ENCODE results near the gene DOCK10.

The DOCK10 gene

DNA sequence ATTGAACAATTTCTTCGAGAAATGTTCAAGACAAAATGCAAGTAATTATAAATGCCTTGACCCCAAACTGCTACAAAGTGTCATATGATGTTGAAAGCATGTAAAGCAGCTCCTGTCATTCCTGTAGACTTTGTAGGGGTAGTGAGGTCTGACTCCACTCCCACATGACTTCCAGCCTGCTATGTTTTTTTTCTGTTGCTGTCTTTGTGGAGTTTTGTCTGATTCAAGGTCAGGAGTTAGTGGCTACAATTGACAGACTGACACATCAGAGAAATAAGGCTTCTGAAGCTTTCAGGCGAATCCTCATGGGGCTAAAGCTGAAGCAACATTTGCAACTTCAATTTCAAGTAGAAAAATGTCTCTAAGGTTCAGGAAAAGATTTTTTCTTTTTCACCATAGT lies 262.2 kb downstream of the DOCK10 start:
- DNase-seq (ENCODE audit: low read depth in 3 of 3), result no peak

GRCh38 chr2:224778474-224778877 lies 263.8 kb downstream of the DOCK10 start:
- DNase-seq (ENCODE audit: low read depth in 3 of 3), result peak; percentile 23 to 29 (median 27)

DNA sequence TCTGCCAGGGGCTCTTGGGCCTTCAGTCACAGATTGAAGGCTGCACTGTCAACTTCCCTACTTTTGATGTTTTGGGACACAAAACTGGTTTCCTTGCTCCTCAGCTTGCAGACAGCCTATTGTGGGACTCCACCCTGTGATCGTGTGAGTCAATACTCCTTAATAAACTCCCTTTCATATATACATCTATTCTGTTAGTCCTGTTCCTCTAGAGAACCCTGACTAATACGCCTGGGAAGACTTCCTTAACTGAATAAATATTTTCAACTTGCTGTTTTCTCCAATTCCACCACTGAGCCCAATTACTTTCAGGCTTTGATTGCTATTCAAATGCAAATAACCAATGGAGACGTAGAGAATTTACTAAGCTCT lies 264.7 kb downstream of the DOCK10 start:
- DNase-seq (ENCODE audit: low read depth in 3 of 3), result no peak

GRCh38 chr2:224776795-224777558 lies 265.3 kb downstream of the DOCK10 start:
- no peak for DNase-seq (ENCODE audit: low read depth in 3 of 3)

DNA sequence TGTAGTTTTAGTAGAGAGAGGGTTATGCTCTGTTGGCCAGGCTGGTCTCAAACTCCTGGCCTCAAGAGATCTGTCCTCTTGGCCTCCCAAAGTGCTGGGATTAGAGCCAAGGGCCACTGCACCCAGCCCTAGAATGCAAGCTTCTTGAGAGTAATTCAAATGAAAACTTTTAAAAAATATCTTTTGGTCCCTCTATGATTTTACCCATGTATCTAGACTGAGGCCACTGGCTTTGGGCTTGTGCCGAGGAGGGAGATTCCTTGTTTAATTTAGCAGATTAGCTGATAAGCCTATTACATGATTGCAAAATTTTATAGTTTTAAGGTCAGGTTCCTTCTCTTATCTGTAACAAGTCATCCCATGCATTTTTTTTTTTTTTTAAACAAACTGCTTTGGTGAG lies 266.6 kb downstream of the DOCK10 start:
- DNase-seq (ENCODE audit: low read depth in 3 of 3), result no peak

- no peak for DNase-seq (ENCODE audit: low read depth in 3 of 3)
Measured at GRCh38 chr2:224774735-224775134, 267.5 kb downstream of the DOCK10 start.

GRCh38 chr2:224772494-224772893 lies 269.8 kb downstream of the DOCK10 start:
- DNase-seq (ENCODE audit: low read depth in 3 of 3), result no peak

- DNase-seq (ENCODE audit: low read depth in 3 of 3), result no peak
Measured at GRCh38 chr2:224769489-224769888, 272.8 kb downstream of the DOCK10 start.

DNA sequence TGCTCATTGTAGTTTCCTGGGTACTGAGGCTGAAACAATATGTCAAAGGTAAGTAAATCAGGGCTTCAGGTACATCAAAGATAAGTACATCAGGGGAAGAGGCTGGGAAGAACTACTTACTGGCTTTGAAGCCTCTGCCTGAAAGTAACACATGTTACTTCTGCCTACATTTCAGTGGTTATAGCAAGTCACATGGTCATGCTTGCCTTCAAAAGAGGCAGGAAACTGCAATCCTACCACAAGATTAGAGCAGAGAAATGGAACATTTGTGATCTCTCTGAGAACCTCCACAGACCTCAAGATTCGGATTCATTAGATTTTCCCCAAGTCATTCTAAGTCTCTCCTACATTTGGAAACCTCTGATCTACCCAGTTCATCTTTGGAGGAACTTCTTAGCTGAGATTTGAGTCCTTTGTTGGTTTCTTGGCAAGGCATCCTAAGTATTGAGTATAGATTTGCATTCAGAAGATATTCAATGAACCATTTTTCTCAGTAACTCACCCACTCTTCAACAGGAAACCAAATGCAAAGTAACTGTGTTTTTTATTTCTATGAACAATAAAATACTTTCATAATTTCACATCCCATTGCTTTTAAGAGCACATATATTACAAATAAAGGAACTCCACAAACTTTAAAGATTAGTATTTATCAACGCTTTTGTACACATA lies 277.6 kb downstream of the DOCK10 start:
- no peak for DNase-seq (ENCODE audit: low read depth in 3 of 3)

- DNase-seq (ENCODE audit: low read depth in 3 of 3), result no peak
Measured at GRCh38 chr2:224757934-224758548, 284.2 kb downstream of the DOCK10 start.

DNA sequence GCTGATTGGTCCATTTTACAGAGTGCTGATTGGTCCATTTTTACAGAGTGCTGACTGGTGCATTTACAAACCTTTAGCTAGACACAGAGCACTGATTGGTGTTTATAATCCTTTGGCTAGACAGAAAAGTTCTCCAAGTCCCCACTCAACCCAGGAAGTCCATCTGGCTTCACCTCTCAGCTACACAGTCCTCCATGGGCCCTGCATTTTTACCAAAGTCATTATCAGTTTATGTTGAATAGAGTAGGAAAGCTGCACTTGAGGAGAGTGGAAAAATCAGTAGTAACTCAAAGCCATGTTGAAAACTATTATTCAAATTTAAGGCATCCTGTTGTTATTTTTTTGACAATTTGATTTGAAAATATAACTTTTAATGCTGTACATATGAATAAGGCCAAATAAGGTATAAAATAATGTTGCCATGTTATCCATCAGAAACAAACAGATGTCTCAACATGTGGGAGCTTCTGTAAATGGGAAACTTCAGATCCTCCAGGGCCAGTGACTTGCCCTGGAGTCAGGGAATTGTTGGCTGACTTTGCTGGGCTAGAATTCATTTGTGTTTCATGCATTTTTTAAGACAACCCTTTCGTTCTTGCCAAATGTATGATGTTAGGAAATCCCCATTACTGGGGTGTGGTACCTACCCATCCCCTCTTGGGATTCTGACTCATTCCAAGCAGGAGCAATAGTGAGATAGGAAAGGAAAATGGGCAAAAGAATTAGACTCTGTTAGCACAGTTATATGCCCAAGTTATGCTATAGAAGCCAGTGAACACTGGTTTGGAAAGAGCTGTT lies 288.3 kb downstream of the DOCK10 start:
- DNase-seq (ENCODE audit: low read depth in 3 of 3), result no peak

- no peak for DNase-seq (ENCODE audit: low read depth in 3 of 3)
Measured at GRCh38 chr2:224751996-224752698, 290.1 kb downstream of the DOCK10 start.

DNA sequence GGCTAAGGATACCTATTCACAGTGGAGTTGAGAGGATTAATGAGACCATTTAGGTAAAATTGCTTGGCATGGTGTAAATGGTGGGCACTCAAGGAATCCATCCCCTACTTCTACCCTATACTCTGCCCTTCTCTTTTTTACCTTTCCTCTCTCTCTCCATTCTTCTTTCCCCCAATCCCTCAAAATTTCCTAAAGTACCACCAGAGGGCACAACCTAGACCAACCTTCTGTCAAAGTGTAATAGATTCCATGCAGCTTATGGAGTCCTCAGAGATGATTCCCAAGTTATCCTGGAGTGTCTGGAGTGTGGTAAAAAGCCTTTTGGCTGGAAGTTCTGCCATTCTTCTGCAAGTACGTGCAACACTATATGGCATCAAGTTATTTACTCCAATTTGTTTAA lies 293.1 kb downstream of the DOCK10 start:
- no peak for DNase-seq (ENCODE audit: low read depth in 3 of 3)

GRCh38 chr2:224747765-224748164 lies 294.5 kb downstream of the DOCK10 start:
- no peak for DNase-seq (ENCODE audit: low read depth in 3 of 3)

DNA sequence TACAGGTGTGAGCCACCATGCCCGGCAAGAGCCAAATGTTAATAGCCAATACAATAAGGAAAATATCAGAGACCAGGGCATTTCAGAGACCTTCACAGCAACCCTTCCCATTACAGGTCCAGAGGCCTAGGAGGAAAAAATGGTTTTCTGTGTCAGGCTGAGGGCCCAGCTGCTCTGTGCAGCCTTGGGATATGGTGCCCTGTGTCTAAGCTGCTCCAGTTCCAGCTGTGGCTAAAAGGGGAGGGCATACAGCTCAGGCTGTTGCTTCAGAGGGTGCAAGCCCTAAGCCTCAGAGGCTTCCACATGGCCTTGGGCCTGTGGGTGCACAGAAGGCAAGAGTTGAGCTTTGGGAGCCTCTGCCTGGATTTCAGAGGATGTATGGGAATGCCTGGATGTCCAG lies 306.0 kb downstream of the DOCK10 start:
- DNase-seq (ENCODE audit: low read depth in 3 of 3), result no peak

- DNase-seq (ENCODE audit: low read depth in 3 of 3), result no peak
Measured at GRCh38 chr2:224734949-224735348, 307.3 kb downstream of the DOCK10 start.

DNA sequence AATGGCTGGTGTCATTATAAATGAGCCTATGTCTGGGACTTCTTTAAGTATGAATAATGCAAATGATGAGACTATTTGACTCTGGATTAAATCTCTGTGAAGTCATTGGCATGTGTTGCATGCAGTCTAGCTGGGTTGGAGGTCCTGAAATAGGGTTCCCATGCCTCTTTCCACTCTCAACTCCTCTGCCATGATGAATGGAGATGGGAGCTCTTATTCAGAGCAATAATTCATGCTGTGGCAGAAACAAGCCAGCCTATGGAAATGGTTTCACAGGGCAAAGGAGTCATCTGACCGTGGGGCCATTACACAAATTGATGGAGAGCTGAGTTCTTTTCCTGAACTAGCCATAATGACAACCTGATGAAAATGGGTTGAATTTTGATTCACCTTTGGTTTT lies 310.6 kb downstream of the DOCK10 start:
- DNase-seq (ENCODE audit: low read depth in 3 of 3), result no peak

GRCh38 chr2:224729435-224729834 lies 312.8 kb downstream of the DOCK10 start:
- no peak for DNase-seq (ENCODE audit: low read depth in 3 of 3)

- no peak for DNase-seq (ENCODE audit: low read depth in 3 of 3)
Measured at GRCh38 chr2:224724331-224724730, 317.9 kb downstream of the DOCK10 start.

DNA sequence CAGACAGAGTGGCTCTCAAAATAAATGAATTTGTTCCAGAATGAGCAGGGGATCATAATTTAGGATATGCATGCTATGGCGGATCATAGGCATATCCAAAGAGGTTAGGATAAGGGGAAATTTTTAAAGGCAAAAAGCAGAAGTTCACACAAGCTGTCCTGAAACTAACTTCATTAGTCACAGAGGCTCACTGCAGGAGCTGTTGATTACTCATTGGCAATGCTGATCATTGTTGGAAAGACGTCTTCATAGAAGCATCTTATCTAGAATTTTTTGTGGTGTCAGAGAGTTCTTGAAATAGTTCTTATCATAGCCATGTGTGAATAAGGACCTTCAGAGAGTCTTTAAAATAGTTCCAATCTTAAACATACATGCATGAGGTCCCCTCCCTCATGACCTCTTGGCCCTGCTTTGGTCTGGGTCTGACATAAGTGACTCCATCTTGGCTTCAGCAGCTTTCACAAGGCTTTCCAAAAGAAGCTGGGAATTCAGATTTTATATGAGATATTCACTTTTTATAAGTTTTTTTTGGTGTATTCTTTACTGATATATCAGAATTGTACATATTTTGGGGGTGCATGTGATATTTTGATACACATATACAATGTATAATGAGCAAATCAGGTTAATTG lies 318.6 kb downstream of the DOCK10 start:
- no peak for DNase-seq (ENCODE audit: low read depth in 3 of 3)

- no peak for DNase-seq (ENCODE audit: low read depth in 3 of 3)
Measured at GRCh38 chr2:224722770-224723169, 319.5 kb downstream of the DOCK10 start.
